Activated naive CD8-positive, alpha-beta T cell treated with anti-CD3 and anti-CD28 coated beads, Interleukin-2, amount 10 ng/mL, durations not matched to agents 7 days and 5 days (primary cell): Measurements from ENCODE around the gene ANKLE2. TPM values are rescaled to one million over a fixed set of nuclear protein-coding genes. Genes with fewer than 3 reads are reported as not detected.
A peak's percentile ranks its signal among the peaks of the same experiment; 100 is the strongest.
"Not testable (repeated sequence)": the region's sequence is repeated elsewhere in the genome, so short reads cannot be mapped to it uniquely, and the experiment has no call there.

Experiments used
- ATAC-seq: fragments of 150-1000 bp; cut with Tn5 transposase; one replicate; pipeline ENCODE4 v1.10.0; 2021; ENCODE audit warnings: low read depth, moderate library complexity
- POLR2A ChIA-PET: fragments of 350-600 bp; sonication (Branson Sonifier 250); formaldehyde crosslinking; loops from one replicate; lab custom pipeline; 2021; ENCODE audit warnings: antibody characterized with exemption; lab: Charles Lee
- DNase-seq: peaks from one replicate; pipeline ENCODE4 v3.0.0; 2021
- H3K27ac Mint-ChIP-seq: one replicate; pipeline ENCODE4 v1.8.0; 2022; ENCODE audit warnings: mild to moderate bottlenecking, mixed read lengths
- H3K27me3 Mint-ChIP-seq: one replicate; pipeline ENCODE4 v1.8.0; 2022; ENCODE audit warnings: mild to moderate bottlenecking, moderate library complexity, mixed read lengths
- H3K36me3 Mint-ChIP-seq: one replicate; pipeline ENCODE4 v1.8.0; 2021; ENCODE audit warnings: mild to moderate bottlenecking, mixed read lengths
- H3K4me1 Mint-ChIP-seq: one replicate; pipeline ENCODE4 v1.8.0; 2021; ENCODE audit warnings: mixed read lengths
- H3K4me3 Mint-ChIP-seq: one replicate; pipeline ENCODE4 v1.8.0; 2022; ENCODE audit warnings: mild to moderate bottlenecking, moderate library complexity, mixed read lengths
- H3K9me3 Mint-ChIP-seq: one replicate; pipeline ENCODE4 v1.8.0; 2021; ENCODE audit warnings: mixed read lengths
- total RNA-seq, 2 experiments: library from RNA; stranded (reverse); gene quantifications; one replicate each; pipeline ENCODE4 v1.2.3, GENCODE V29; 2021

The ANKLE2 gene
- total RNA-seq, 2 experiments from 2014 or later, result 90.3 to 92.9 TPM

- Mint-ChIP-seq H3K27me3 (no peaks in the 10 kb centered on the region), H3K36me3 (peaks cover 39% of the 10 kb centered on the region), H3K4me1 (peaks cover 5% of the 10 kb centered on the region), H3K9me3 (no peaks in the 10 kb centered on the region), H3K27ac (no peak overlapping the region), H3K4me3 (no peak overlapping the region)
- DNase-seq, result no peak
- POLR2A ChIA-PET, result no interaction called here
- no peak for ATAC-seq
These were observed 26.9 kb upstream of the ANKLE2 start for GRCh38 chr12:132788375-132789098.

- ATAC-seq, result no peak
- H3K4me1 Mint-ChIP-seq, result peaks cover 5% of the 10 kb centered on the region
- H3K27ac Mint-ChIP-seq, result no peak overlapping the region
- no peaks in the 10 kb centered on the region for H3K9me3 Mint-ChIP-seq
- no peak for DNase-seq
- H3K4me3 Mint-ChIP-seq, result no peak overlapping the region
- POLR2A ChIA-PET, result no interaction called here
- H3K36me3 Mint-ChIP-seq, result peaks cover 39% of the 10 kb centered on the region
- no peaks in the 10 kb centered on the region for H3K27me3 Mint-ChIP-seq
These were observed 26.2 kb upstream of the ANKLE2 start for GRCh38 chr12:132787877-132788276.

GRCh38 chr12:132786192-132786591, 24.6 kb upstream of the ANKLE2 start:
- Mint-ChIP-seq H3K27me3 (no peaks in the 10 kb centered on the region), H3K4me1 (peaks cover 5% of the 10 kb centered on the region), H3K27ac (no peak overlapping the region), H3K9me3 (no peaks in the 10 kb centered on the region), H3K4me3 (no peak overlapping the region), H3K36me3 (peaks cover 32% of the 10 kb centered on the region)
- DNase-seq (no peak), ATAC-seq (no peak)
- POLR2A ChIA-PET, result no interaction called here

- no peaks in the 10 kb centered on the region for H3K27me3 Mint-ChIP-seq
- peaks cover 40% of the 10 kb centered on the region for H3K36me3 Mint-ChIP-seq
- peak overlapping the region; percentile 26 for H3K27ac Mint-ChIP-seq
- no peak overlapping the region for H3K4me3 Mint-ChIP-seq
- ATAC-seq, result no peak
- H3K9me3 Mint-ChIP-seq, result no peaks in the 10 kb centered on the region
- no peak for DNase-seq
- peaks cover 5% of the 10 kb centered on the region for H3K4me1 Mint-ChIP-seq
- POLR2A ChIA-PET, result no interaction called here
These were observed 22.9 kb upstream of the ANKLE2 start for GRCh38 chr12:132784580-132784979.

GRCh38 chr12:132783917-132784531, 22.4 kb upstream of the ANKLE2 start:
- Mint-ChIP-seq H3K27me3 (no peaks in the 10 kb centered on the region), H3K27ac (no peak overlapping the region), H3K9me3 (no peaks in the 10 kb centered on the region), H3K36me3 (peaks cover 36% of the 10 kb centered on the region), H3K4me1 (peaks cover 5% of the 10 kb centered on the region), H3K4me3 (no peak overlapping the region)
- no peak for DNase-seq
- POLR2A ChIA-PET, result no interaction called here
- no peak for ATAC-seq

- no peaks in the 10 kb centered on the region for H3K27me3 Mint-ChIP-seq
- no peak overlapping the region for H3K4me3 Mint-ChIP-seq
- DNase-seq (no peak), ATAC-seq (no peak)
- no peak overlapping the region for H3K27ac Mint-ChIP-seq
- POLR2A ChIA-PET, result no interaction called here
- H3K36me3 Mint-ChIP-seq, result peaks cover 25% of the 10 kb centered on the region
- no peaks in the 10 kb centered on the region for H3K9me3 Mint-ChIP-seq
- peaks cover 5% of the 10 kb centered on the region for H3K4me1 Mint-ChIP-seq
These were observed 20.3 kb upstream of the ANKLE2 start for GRCh38 chr12:132781938-132782337.

- POLR2A ChIA-PET, result no interaction called here
- peaks cover 28% of the 10 kb centered on the region for H3K36me3 Mint-ChIP-seq
- ATAC-seq (no peak), DNase-seq (no peak)
- no peaks in the 10 kb centered on the region for H3K27me3 Mint-ChIP-seq
- H3K9me3 Mint-ChIP-seq, result no peaks in the 10 kb centered on the region
- no peak overlapping the region for H3K4me3 Mint-ChIP-seq
- H3K27ac Mint-ChIP-seq, result no peak overlapping the region
- H3K4me1 Mint-ChIP-seq, result peaks cover 5% of the 10 kb centered on the region
These were observed 18.2 kb upstream of the ANKLE2 start for GRCh38 chr12:132779781-132780353.

GRCh38 chr12:132777614-132778013, 16.0 kb upstream of the ANKLE2 start:
- Mint-ChIP-seq H3K4me1 (peaks cover 6% of the 10 kb centered on the region), H3K4me3 (no peak overlapping the region), H3K9me3 (no peaks in the 10 kb centered on the region), H3K27me3 (no peaks in the 10 kb centered on the region), H3K27ac (no peak overlapping the region), H3K36me3 (peaks cover 26% of the 10 kb centered on the region)
- no peak for DNase-seq
- no peak for ATAC-seq
- POLR2A ChIA-PET, result no interaction called here

GRCh38 chr12:132776816-132777568, 15.4 kb upstream of the ANKLE2 start:
- POLR2A ChIA-PET, result no interaction called here
- H3K36me3 Mint-ChIP-seq, result peaks cover 28% of the 10 kb centered on the region
- H3K9me3 Mint-ChIP-seq, result no peaks in the 10 kb centered on the region
- H3K27ac Mint-ChIP-seq, result no peak overlapping the region
- no peak for ATAC-seq
- no peak overlapping the region for H3K4me3 Mint-ChIP-seq
- DNase-seq, result no peak
- H3K27me3 Mint-ChIP-seq, result no peaks in the 10 kb centered on the region
- H3K4me1 Mint-ChIP-seq, result peaks cover 10% of the 10 kb centered on the region

- H3K27ac Mint-ChIP-seq, POLR2A ChIA-PET, H3K4me3 Mint-ChIP-seq, H3K27me3 Mint-ChIP-seq, ATAC-seq, H3K9me3 Mint-ChIP-seq, DNase-seq: not testable (repeated sequence)
- Mint-ChIP-seq H3K36me3 (peaks cover 26% of the 10 kb centered on the region), H3K4me1 (peaks cover 16% of the 10 kb centered on the region)
These were observed 14.6 kb upstream of the ANKLE2 start for GRCh38 chr12:132776230-132776625.

GRCh38 chr12:132775502-132776229, 14.0 kb upstream of the ANKLE2 start:
- Mint-ChIP-seq H3K36me3 (peaks cover 24% of the 10 kb centered on the region), H3K4me3 (no peak overlapping the region), H3K9me3 (no peaks in the 10 kb centered on the region), H3K4me1 (peaks cover 16% of the 10 kb centered on the region), H3K27me3 (no peaks in the 10 kb centered on the region), H3K27ac (no peak overlapping the region)
- POLR2A ChIA-PET, result no interaction called here
- no peak for ATAC-seq
- DNase-seq, result no peak

- H3K27ac Mint-ChIP-seq, result no peak overlapping the region
- ATAC-seq (no peak), DNase-seq (no peak)
- POLR2A ChIA-PET, result no interaction called here
- peaks cover 19% of the 10 kb centered on the region for H3K4me1 Mint-ChIP-seq
- H3K4me3 Mint-ChIP-seq, result no peak overlapping the region
- no peaks in the 10 kb centered on the region for H3K9me3 Mint-ChIP-seq
- peaks cover 18% of the 10 kb centered on the region for H3K36me3 Mint-ChIP-seq
- H3K27me3 Mint-ChIP-seq, result no peaks in the 10 kb centered on the region
These were observed 13.1 kb upstream of the ANKLE2 start for GRCh38 chr12:132774646-132775275.

GRCh38 chr12:132774159-132774558, 12.5 kb upstream of the ANKLE2 start:
- Mint-ChIP-seq H3K27me3 (no peaks in the 10 kb centered on the region), H3K4me3 (no peak overlapping the region), H3K4me1 (peaks cover 21% of the 10 kb centered on the region), H3K9me3 (no peaks in the 10 kb centered on the region), H3K36me3 (peaks cover 21% of the 10 kb centered on the region), H3K27ac (no peak overlapping the region)
- no peak for ATAC-seq
- no peak for DNase-seq
- POLR2A ChIA-PET, result no interaction called here
